ENCODE data around the gene NDUFAF5. TPM values are rescaled to one million over a fixed set of nuclear protein-coding genes. Genes with fewer than 3 reads are reported as not detected.
"Not testable (repeated sequence)": the region's sequence is repeated elsewhere in the genome, so short reads cannot be mapped to it uniquely, and the experiment has no call there.

Gene NDUFAF5
- total and polyA plus RNA-seq, 7 experiments from 2014 or later = 5.1 to 43.6 (median 25.2) TPM

GRCh38 chr20:13758884-13759283, 25.9 kb upstream of the NDUFAF5 start:
- H3K9me3 Mint-ChIP-seq = no peaks in the 10 kb centered on the region
- Histone ChIP-seq H3K36me3 (ENCODE audit: control insufficient read depth in 2 of 3, insufficient read depth in 3 of 3, low read length in 3 of 3) (peaks cover 4 to 39% (median 17%) of the 10 kb centered on the region in 3 experiments), H3K27me3 (ENCODE audit: control insufficient read depth in 2 of 2, insufficient read depth in 2 of 2, low read length in 2 of 2) (no peaks in the 10 kb centered on the region), H3K27ac (ENCODE audit: low read depth, low read length) (no peak overlapping the region), H3K4me3 (ENCODE audit: low read length) (no peak overlapping the region), H3K4me1 (ENCODE audit: control insufficient read depth in 2 of 2, insufficient read depth in 2 of 2, low read length in 2 of 2) (no peaks in the 10 kb centered on the region), H3K9me3 (ENCODE audit: control insufficient read depth in 2 of 3, low read length in 3 of 3) (no peaks in the 10 kb centered on the region)
- no peak overlapping the region for H3K4me3 Mint-ChIP-seq
- CTCF ChIA-PET = no interaction called here
- intact Hi-C loops (cut with micrococcal nuclease) = no loop called here
- H3K4me1 Mint-ChIP-seq = peaks cover 0 to 3% (median 0%) of the 10 kb centered on the region in 7 donors
- H3K27ac Mint-ChIP-seq = no peak overlapping the region
- POLR2A ChIA-PET = no interaction called here
- no peaks in the 10 kb centered on the region for H3K27me3 Mint-ChIP-seq
- no peak for ATAC-seq
- no peak for DNase-seq
- peaks cover 13 to 30% (median 16%) of the 10 kb centered on the region in 5 donors for H3K36me3 Mint-ChIP-seq

GRCh38 chr20:13760451-13760946, 24.3 kb upstream of the NDUFAF5 start:
- H3K27me3 ChIP-seq (ENCODE audit: control insufficient read depth in 2 of 2, insufficient read depth in 2 of 2, low read length in 2 of 2); H3K4me1 ChIP-seq (ENCODE audit: control insufficient read depth in 2 of 2, insufficient read depth in 2 of 2, low read length in 2 of 2); ATAC-seq; H3K27ac Mint-ChIP-seq; DNase-seq; H3K27me3 Mint-ChIP-seq; H3K4me3 Mint-ChIP-seq; intact Hi-C loops (cut with micrococcal nuclease); POLR2A ChIA-PET; H3K4me3 ChIP-seq (ENCODE audit: low read length); CTCF ChIA-PET; H3K27ac ChIP-seq (ENCODE audit: low read depth, low read length); H3K9me3 Mint-ChIP-seq; H3K9me3 ChIP-seq (ENCODE audit: control insufficient read depth in 2 of 3, low read length in 3 of 3): not testable (repeated sequence)
- H3K36me3 ChIP-seq (ENCODE audit: control insufficient read depth in 2 of 3, insufficient read depth in 3 of 3, low read length in 3 of 3) = peaks cover 13 to 45% (median 13%) of the 10 kb centered on the region in 3 experiments
- H3K36me3 Mint-ChIP-seq = peaks cover 16 to 45% (median 28%) of the 10 kb centered on the region in 5 donors
- H3K4me1 Mint-ChIP-seq = peaks cover 0 to 11% (median 4%) of the 10 kb centered on the region in 7 donors

DNA sequence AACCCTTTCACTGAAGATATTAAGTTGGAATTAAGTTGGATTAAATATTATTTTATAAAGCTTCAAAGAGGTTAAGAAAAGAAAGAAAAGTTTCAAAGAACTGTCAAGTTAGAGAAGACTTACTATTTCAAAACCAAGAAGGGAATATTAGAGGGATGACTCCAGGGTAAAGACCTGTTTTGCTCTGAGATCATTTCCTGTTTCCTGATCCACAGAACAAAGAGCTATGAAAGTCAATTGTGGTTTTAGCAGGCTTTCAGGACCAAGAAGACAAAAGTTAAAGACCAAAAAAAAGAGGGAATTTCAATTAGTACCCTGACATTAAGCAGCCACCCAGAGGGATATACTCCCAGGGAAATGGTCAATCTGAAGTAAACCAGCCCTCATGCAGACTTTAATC, 19.5 kb upstream of the NDUFAF5 start:
- Histone ChIP-seq H3K4me3 (ENCODE audit: low read length) (no peak overlapping the region), H3K4me1 (ENCODE audit: control insufficient read depth in 2 of 2, insufficient read depth in 2 of 2, low read length in 2 of 2) (no peaks in the 10 kb centered on the region), H3K9me3 (ENCODE audit: control insufficient read depth in 2 of 3, low read length in 3 of 3) (peaks cover 0 to 3% (median 0%) of the 10 kb centered on the region in 3 experiments), H3K27ac (ENCODE audit: low read depth, low read length) (no peak overlapping the region), H3K36me3 (ENCODE audit: control insufficient read depth in 2 of 3, insufficient read depth in 3 of 3, low read length in 3 of 3) (peaks cover 19 to 59% (median 21%) of the 10 kb centered on the region in 3 experiments), H3K27me3 (ENCODE audit: control insufficient read depth in 2 of 2, insufficient read depth in 2 of 2, low read length in 2 of 2) (no peaks in the 10 kb centered on the region)
- intact Hi-C loops (cut with micrococcal nuclease) = no loop called here
- POLR2A ChIA-PET = no interaction called here
- CTCF ChIA-PET = no interaction called here
- H3K4me3 Mint-ChIP-seq = no peak overlapping the region
- H3K4me1 Mint-ChIP-seq = peaks cover 0 to 19% (median 5%) of the 10 kb centered on the region in 7 donors
- H3K36me3 Mint-ChIP-seq = peaks cover 18 to 57% (median 40%) of the 10 kb centered on the region in 5 donors
- H3K27me3 Mint-ChIP-seq = no peaks in the 10 kb centered on the region
- DNase-seq (no peak), ATAC-seq (no peak)
- H3K9me3 Mint-ChIP-seq = peaks cover 0 to 19% (median 9%) of the 10 kb centered on the region in 11 donors
- peak overlapping the region in 1 of 9 donors; percentile 34 for H3K27ac Mint-ChIP-seq

GRCh38 chr20:13765868-13766416, 18.9 kb upstream of the NDUFAF5 start:
- Mint-ChIP-seq H3K9me3 (peaks cover 0 to 19% (median 9%) of the 10 kb centered on the region in 11 donors), H3K4me3 (no peak overlapping the region), H3K27me3 (no peaks in the 10 kb centered on the region), H3K27ac (peak overlapping the region in 1 of 9 donors; percentile 34), H3K36me3 (peaks cover 18 to 60% (median 41%) of the 10 kb centered on the region in 5 donors), H3K4me1 (peaks cover 0 to 19% (median 5%) of the 10 kb centered on the region in 7 donors)
- Histone ChIP-seq H3K4me3 (ENCODE audit: low read length) (no peak overlapping the region), H3K27ac (ENCODE audit: low read depth, low read length) (no peak overlapping the region), H3K36me3 (ENCODE audit: control insufficient read depth in 2 of 3, insufficient read depth in 3 of 3, low read length in 3 of 3) (peaks cover 20 to 61% (median 21%) of the 10 kb centered on the region in 3 experiments), H3K9me3 (ENCODE audit: control insufficient read depth in 2 of 3, low read length in 3 of 3) (peaks cover 0 to 3% (median 0%) of the 10 kb centered on the region in 3 experiments), H3K4me1 (ENCODE audit: control insufficient read depth in 2 of 2, insufficient read depth in 2 of 2, low read length in 2 of 2) (no peaks in the 10 kb centered on the region), H3K27me3 (ENCODE audit: control insufficient read depth in 2 of 2, insufficient read depth in 2 of 2, low read length in 2 of 2) (no peaks in the 10 kb centered on the region)
- intact Hi-C loops (cut with micrococcal nuclease) = no loop called here
- ChIA-PET CTCF (interaction anchor here (1.4 kb wide), 1 partner anchor 9 kb away, joined by 3 read pairs; no protein-coding TSS in a partner anchor), POLR2A (no interaction called here)
- ATAC-seq = no peak
- no peak for DNase-seq

- H3K4me1 ChIP-seq (ENCODE audit: control insufficient read depth in 2 of 2, insufficient read depth in 2 of 2, low read length in 2 of 2) = no peaks in the 10 kb centered on the region
- H3K27me3 ChIP-seq (ENCODE audit: control insufficient read depth in 2 of 2, insufficient read depth in 2 of 2, low read length in 2 of 2) = no peaks in the 10 kb centered on the region
- H3K27me3 Mint-ChIP-seq = no peaks in the 10 kb centered on the region
- H3K27ac ChIP-seq (ENCODE audit: low read depth, low read length) = no peak overlapping the region
- CTCF ChIA-PET = interaction anchor here (0.6 to 0.7 kb wide), 2 partner anchors 19 to 158 kb away, joined by 3 to 4 read pairs; no protein-coding TSS in a partner anchor
- peaks cover 2 to 19% (median 5%) of the 10 kb centered on the region in 7 donors for H3K4me1 Mint-ChIP-seq
- intact Hi-C loops (cut with micrococcal nuclease) = loop anchor here (5.0 kb wide), 3 partner anchors 158 to 843 kb away; no protein-coding TSS in a partner anchor
- DNase-seq = no peak
- no peak for ATAC-seq
- H3K36me3 ChIP-seq (ENCODE audit: control insufficient read depth in 2 of 3, insufficient read depth in 3 of 3, low read length in 3 of 3) = peaks cover 15 to 57% (median 19%) of the 10 kb centered on the region in 3 experiments
- peaks cover 18 to 59% (median 54%) of the 10 kb centered on the region in 5 donors for H3K36me3 Mint-ChIP-seq
- no peak overlapping the region for H3K27ac Mint-ChIP-seq
- peaks cover 0 to 19% (median 9%) of the 10 kb centered on the region in 11 donors for H3K9me3 Mint-ChIP-seq
- no peak overlapping the region for H3K4me3 Mint-ChIP-seq
- peaks cover 0 to 3% (median 0%) of the 10 kb centered on the region in 3 experiments for H3K9me3 ChIP-seq (ENCODE audit: control insufficient read depth in 2 of 3, low read length in 3 of 3)
- POLR2A ChIA-PET = no interaction called here
- no peak overlapping the region for H3K4me3 ChIP-seq (ENCODE audit: low read length)
These were observed 14.7 kb upstream of the NDUFAF5 start for GRCh38 chr20:13770141-13770540.

GRCh38 chr20:13771853-13772453, 12.9 kb upstream of the NDUFAF5 start:
- intact Hi-C loops (cut with micrococcal nuclease) = loop anchor here (1.0 to 5.0 kb wide), 6 partner anchors 160 to 845 kb away; no protein-coding TSS in a partner anchor
- peaks cover 2 to 20% (median 8%) of the 10 kb centered on the region in 7 donors for H3K4me1 Mint-ChIP-seq
- Histone ChIP-seq H3K27ac (ENCODE audit: low read depth, low read length) (no peak overlapping the region), H3K36me3 (ENCODE audit: control insufficient read depth in 2 of 3, insufficient read depth in 3 of 3, low read length in 3 of 3) (peaks cover 10 to 53% (median 25%) of the 10 kb centered on the region in 3 experiments), H3K27me3 (ENCODE audit: control insufficient read depth in 2 of 2, insufficient read depth in 2 of 2, low read length in 2 of 2) (no peaks in the 10 kb centered on the region), H3K4me1 (ENCODE audit: control insufficient read depth in 2 of 2, insufficient read depth in 2 of 2, low read length in 2 of 2) (no peaks in the 10 kb centered on the region), H3K4me3 (ENCODE audit: low read length) (no peak overlapping the region), H3K9me3 (ENCODE audit: control insufficient read depth in 2 of 3, low read length in 3 of 3) (no peaks in the 10 kb centered on the region)
- no peak overlapping the region for H3K4me3 Mint-ChIP-seq
- CTCF ChIA-PET = interaction anchor here (0.6 to 1.4 kb wide), 9 partner anchors 9 to 1130 kb away, joined by 3 to 5 read pairs (median 5); partner anchors contain the start of genes ESF1 and NDUFAF5
- peak; percentile 48 for ATAC-seq
- DNase-seq = peak in 4 of 9 donors; percentile 8 to 30 (median 18)
- POLR2A ChIA-PET = interaction anchor here (1.1 kb wide), 1 partner anchor 14 kb away, joined by 3 read pairs; no protein-coding TSS in a partner anchor
- H3K27ac Mint-ChIP-seq = no peak overlapping the region
- H3K27me3 Mint-ChIP-seq = no peaks in the 10 kb centered on the region
- H3K36me3 Mint-ChIP-seq = peaks cover 6 to 53% (median 47%) of the 10 kb centered on the region in 5 donors
- H3K9me3 Mint-ChIP-seq = peaks cover 0 to 2% (median 0%) of the 10 kb centered on the region in 11 donors

Measured in naive thymus-derived CD4-positive, alpha-beta T cell (primary cell).